ENCODE data around the gene UHMK1.
"Not testable (repeated sequence)": the region's sequence is repeated elsewhere in the genome, so short reads cannot be mapped to it uniquely, and the experiment has no call there.

DNA sequence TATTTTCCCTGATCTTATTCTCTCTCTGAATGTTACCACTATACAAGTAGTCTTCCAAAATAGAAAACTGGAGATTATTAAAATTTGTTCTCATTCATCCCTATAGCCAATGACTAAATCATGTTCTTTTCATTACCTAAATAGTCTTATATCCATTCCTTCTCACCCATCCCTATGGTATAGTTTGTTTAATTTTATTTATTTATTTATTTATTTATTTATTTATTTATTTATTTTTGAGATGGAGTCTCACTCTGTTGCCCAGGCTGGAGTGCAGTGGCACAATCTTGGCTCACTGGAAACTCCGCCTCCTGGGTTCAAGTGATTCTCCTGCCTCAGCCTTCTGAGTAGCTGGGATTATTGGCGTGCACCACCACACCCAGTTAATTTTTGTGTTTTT, 35.2 kb upstream of the UHMK1 start:
- TF ChIP-seq POLR2AphosphoS5, EP300, POLR2A (IDR thresholded peaks at IDR 0.05): not testable (repeated sequence)
- TF ChIP-seq, protein P1, sequence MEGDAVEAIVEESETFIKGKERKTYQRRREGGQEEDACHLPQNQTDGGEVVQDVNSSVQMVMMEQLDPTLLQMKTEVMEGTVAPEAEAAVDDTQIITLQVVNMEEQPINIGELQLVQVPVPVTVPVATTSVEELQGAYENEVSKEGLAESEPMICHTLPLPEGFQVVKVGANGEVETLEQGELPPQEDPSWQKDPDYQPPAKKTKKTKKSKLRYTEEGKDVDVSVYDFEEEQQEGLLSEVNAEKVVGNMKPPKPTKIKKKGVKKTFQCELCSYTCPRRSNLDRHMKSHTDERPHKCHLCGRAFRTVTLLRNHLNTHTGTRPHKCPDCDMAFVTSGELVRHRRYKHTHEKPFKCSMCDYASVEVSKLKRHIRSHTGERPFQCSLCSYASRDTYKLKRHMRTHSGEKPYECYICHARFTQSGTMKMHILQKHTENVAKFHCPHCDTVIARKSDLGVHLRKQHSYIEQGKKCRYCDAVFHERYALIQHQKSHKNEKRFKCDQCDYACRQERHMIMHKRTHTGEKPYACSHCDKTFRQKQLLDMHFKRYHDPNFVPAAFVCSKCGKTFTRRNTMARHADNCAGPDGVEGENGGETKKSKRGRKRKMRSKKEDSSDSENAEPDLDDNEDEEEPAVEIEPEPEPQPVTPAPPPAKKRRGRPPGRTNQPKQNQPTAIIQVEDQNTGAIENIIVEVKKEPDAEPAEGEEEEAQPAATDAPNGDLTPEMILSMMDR (IDR thresholded peaks at IDR 0.05), result not testable (repeated sequence)
